ENCODE measurements around the gene CRNKL1.
A peak's percentile ranks its signal among the peaks of the same experiment; 100 is the strongest.

The CRNKL1 gene

GRCh38 chr20:20052074-20052970 lies at the start of gene CRNKL1, which contains the start of gene CFAP61:
Gene CRNKL1, minus strand, starts transcription at chr20:20052466. Its CDS starts 124 bp downstream, at chr20:20052342.
Gene CFAP61, plus strand, starts transcription at chr20:20052532. Its CDS starts 4,122 bp downstream, at chr20:20056654.
- DNase-seq = peak; percentile 95

GRCh38 chr20:20100881-20101280 lies 48.6 kb upstream of the CRNKL1 start:
- no peak for DNase-seq

GRCh38 chr20:20096421-20096820 lies 44.2 kb upstream of the CRNKL1 start:
- DNase-seq = no peak

GRCh38 chr20:20095114-20095872 lies 43.0 kb upstream of the CRNKL1 start:
- no peak for DNase-seq

GRCh38 chr20:20094410-20094809 lies 42.1 kb upstream of the CRNKL1 start:
- no peak for DNase-seq

GRCh38 chr20:20092827-20093226 lies 40.6 kb upstream of the CRNKL1 start:
- no peak for DNase-seq

GRCh38 chr20:20089939-20090338 lies 37.7 kb upstream of the CRNKL1 start:
- DNase-seq = no peak

- DNase-seq = no peak
These were observed 36.8 kb upstream of the CRNKL1 start for GRCh38 chr20:20089018-20089417.

- DNase-seq = no peak
These were observed 33.5 kb upstream of the CRNKL1 start for GRCh38 chr20:20085812-20086211.

GRCh38 chr20:20085071-20085470 lies 32.8 kb upstream of the CRNKL1 start:
- no peak for DNase-seq

GRCh38 chr20:20084296-20084752 lies 32.1 kb upstream of the CRNKL1 start:
- no peak for DNase-seq

GRCh38 chr20:20083807-20084206 lies 31.5 kb upstream of the CRNKL1 start:
- peak; percentile 41 for DNase-seq

- DNase-seq = no peak
These were observed 27.0 kb upstream of the CRNKL1 start for GRCh38 chr20:20079102-20079784.

- no peak for DNase-seq
These were observed 25.8 kb upstream of the CRNKL1 start for GRCh38 chr20:20078041-20078440.

- DNase-seq = peak; percentile 85
These were observed 24.2 kb upstream of the CRNKL1 start for GRCh38 chr20:20076297-20077065.

- no peak for DNase-seq
These were observed 22.8 kb upstream of the CRNKL1 start for GRCh38 chr20:20075032-20075431.

GRCh38 chr20:20073801-20074371 lies 21.6 kb upstream of the CRNKL1 start:
- DNase-seq = no peak

GRCh38 chr20:20070871-20071726 lies 18.8 kb upstream of the CRNKL1 start:
- DNase-seq = no peak

GRCh38 chr20:20065361-20065760 lies 13.1 kb upstream of the CRNKL1 start:
- DNase-seq = no peak

- DNase-seq = no peak
These were observed 11.9 kb upstream of the CRNKL1 start for GRCh38 chr20:20063941-20064702.
